K562 (cell line): ENCODE measurements around the gene ANO1. TPM values are rescaled to one million over a fixed set of nuclear protein-coding genes. Genes with fewer than 3 reads are reported as not detected.

Experiments used
- ATAC-seq: fragments of 200-7000 bp; cut with Tn5 transposase; 3 replicates; pipeline ENCODE4 v1.9.1; 2020; ENCODE audit warnings: moderate library complexity
- BruUV-seq: library from RNA; stranded (reverse); fragments of 400-500 nt; replicated peaks from 2 replicates; lab custom pipeline; 2021; lab: Mats Ljungman, UMichigan
- CTCF ChIA-PET: fragments of 300-600 bp; formaldehyde crosslinking; extraction: SDS; loops from one replicate; lab custom pipeline; 2021; ENCODE audit warnings: low intra/inter-chr PET ratio; lab: Yijun Ruan, JAX
- POLR2A ChIA-PET: fragments of 300-600, 350-650 bp; sonication (Branson Sonifier 250); formaldehyde crosslinking; extraction: SDS; loops from one replicate; lab custom pipeline; 2021; ENCODE audit warnings: antibody characterized with exemption, inconsistent platforms; lab: Yijun Ruan, JAX
- DNase-seq, 4 experiments: peaks; one replicate each; pipeline versions ENCODE4 v3.0.0 to v3.0.0-alpha.2; 2011 to 2018; ENCODE audit warnings: low spot score in 3 of 4, mixed read lengths in 3 of 4; ENCODE audit errors: extremely low read depth in 1 of 4
- FAIRE-seq: peaks from 2 replicates; lab custom pipeline; 2011; peaks lifted over from hg19 to GRCh38; lab: Jason Lieb, UNC
- H2AFZ ChIP-seq: 2 replicates; pipeline ENCODE4 v1.6.0; 2011; ENCODE audit warnings: low read depth, low read length, control low read depth, inconsistent platforms
- H3K27ac ChIP-seq: fragments of 200-600 bp; 3 replicates; pipeline ENCODE4 v1.8.0; 2011; ENCODE audit warnings: low read depth, mild to moderate bottlenecking, control low read depth, inconsistent platforms, low read length, moderate library complexity, mixed read lengths; ENCODE audit errors: extremely low read depth
- H3K27me3 ChIP-seq, 2 experiments: fragments of 300-600 bp in 1 of 2; 2 replicates in 1 of 2; 3 replicates in 1 of 2; pipeline versions ENCODE4 v1.6.0 to v1.8.0; 2011; ENCODE audit warnings: inconsistent platforms in 2 of 2, low read length in 2 of 2, mild to moderate bottlenecking in 1 of 2, mixed read lengths in 1 of 2, moderate library complexity in 1 of 2; ENCODE audit not compliant: control insufficient read depth in 2 of 2, insufficient read depth in 2 of 2
- H3K36me3 ChIP-seq: fragments of 300-600 bp; 3 replicates; pipeline ENCODE4 v1.8.0; 2011; ENCODE audit warnings: mild to moderate bottlenecking, low read length, inconsistent platforms; ENCODE audit not compliant: control insufficient read depth, insufficient read depth
- H3K4me1 ChIP-seq, 2 experiments: fragments of 200-600 bp in 1 of 2; replicated peaks in 1 of 2; 2 replicates in 1 of 2; 3 replicates in 1 of 2; pipeline versions ENCODE4 v1.5.1 to v1.8.0; 2011; ENCODE audit warnings: inconsistent platforms in 2 of 2, low read length in 2 of 2, mild to moderate bottlenecking in 1 of 2, mixed read lengths in 1 of 2, moderate library complexity in 1 of 2; ENCODE audit not compliant: control insufficient read depth in 2 of 2, insufficient read depth in 2 of 2
- H3K4me2 ChIP-seq: 2 replicates; pipeline ENCODE4 v1.6.1; 2011; ENCODE audit warnings: low read length, control low read depth, inconsistent platforms, mixed read lengths; ENCODE audit not compliant: insufficient read depth
- H3K4me3 ChIP-seq: fragments of 200-600 bp; sonication (generic), shearing (Covaris generic); 2 replicates; pipeline ENCODE4 v1.5.1; 2016; ENCODE audit warnings: control low read depth, inconsistent platforms
- H3K79me2 ChIP-seq: fragments of 200-600 bp; 3 replicates; pipeline ENCODE4 v1.8.0; 2011; ENCODE audit warnings: low read length, inconsistent platforms; ENCODE audit not compliant: control insufficient read depth, insufficient read depth
- H3K9ac ChIP-seq, 2 experiments: 2 replicates each; pipeline versions ENCODE4 v1.6.0 to v1.6.1; 2011; ENCODE audit warnings: low read depth in 2 of 2, low read length in 2 of 2, control low read depth in 1 of 2, inconsistent platforms in 1 of 2, mild to moderate bottlenecking in 1 of 2, mixed read lengths in 1 of 2; ENCODE audit not compliant: insufficient read depth in 1 of 2
- H3K9me1 ChIP-seq: one replicate; pipeline ENCODE4 v1.6.0; 2011; ENCODE audit warnings: inconsistent platforms, mild to moderate bottlenecking, low read length, moderate library complexity; ENCODE audit not compliant: control insufficient read depth, insufficient read depth
- H3K9me3 ChIP-seq: replicated peaks from 2 replicates; pipeline ENCODE4 v1.5.1; 2011; ENCODE audit warnings: low read depth, low read length, inconsistent platforms; ENCODE audit not compliant: control insufficient read depth, insufficient read depth
- H4K20me1 ChIP-seq: replicated peaks from 2 replicates; pipeline ENCODE4 v1.6.1; 2011; ENCODE audit warnings: low read length, inconsistent platforms, mixed read lengths; ENCODE audit not compliant: control insufficient read depth, insufficient read depth
- GABPA ChIP-seq: fragments of 200-800 bp; sonication (Bioruptor generic); conservative IDR thresholded peaks from 2 replicates; pipeline ENCODE4 v1.6.1; 2016; ENCODE audit warnings: low read depth, missing genetic modification characterization, missing compliant biosample characterization
- POLR2AphosphoS2 ChIP-seq: IDR thresholded peaks from 2 replicates; pipeline ENCODE4 v1.6.1; 2012; ENCODE audit warnings: low read length, improper control_type of control experiment
- ZFP36 ChIP-seq: fragments of 150-350 bp; IDR thresholded peaks from 2 replicates; pipeline ENCODE4 v1.6.1; 2018; ENCODE audit warnings: low read length, low read depth; ENCODE audit not compliant: partially characterized antibody
- ZNF551 ChIP-seq: fragments of 250-450 bp; sonication (Bioruptor Pico); IDR thresholded peaks from 2 replicates; pipeline ENCODE4 v1.5.0; 2021; ENCODE audit warnings: mild to moderate bottlenecking, moderate library complexity
- WGBS: fragments of 100-300 bp; shearing (Covaris generic); methylation state at CpG from one replicate; pipeline ENCODE4 v1.1.6; 2016; ENCODE audit warnings: low coverage, mixed read lengths; ENCODE audit not compliant: insufficient coverage; ENCODE audit errors: missing lambda C conversion rate; 5-methylcytosine and 5-hydroxymethylcytosine counted together
- in situ Hi-C: fragments of 300-500 bp; cut with MboI; formaldehyde crosslinking; loops from 4 replicates; pipeline ENCODE4 v1.15.0; 2018; ENCODE audit warnings: inconsistent platforms, mixed read lengths
- intact Hi-C: fragments of 100-400 bp; cut with micrococcal nuclease; formaldehyde crosslinking; loops from 2 replicates; pipeline ENCODE4 v1.14.2; 2022
- polyA plus RNA-seq, 8 experiments: library from polyadenylated mRNA; depleted of rRNA in 4 of 8; stranded (reverse) in 5 of 8; unstranded in 3 of 8; fragments of >200 nt; fragmentation: Nextera tagmentation in 2 of 8; fragmentation: Illumina TruSeq in 1 of 8; extraction: Ambion mirVana in 2 of 8; extraction: Trizol in 1 of 8; gene quantifications; 2 replicates each; pipeline versions ENCODE4 v1.2.1 to v1.2.3, GENCODE V29; 2011 to 2014; ENCODE audit warnings: inconsistent platforms in 1 of 8, missing spikeins in 1 of 8
- total RNA-seq, 7 experiments: library from RNA; depleted of rRNA in 6 of 7; stranded (reverse); fragments of >200 nt in 6 of 7; fragmentation: Illumina TruSeq in 2 of 7; extraction: Trizol in 2 of 7; gene quantifications; 2 replicates each; pipeline versions ENCODE4 v1.2.1 to v1.2.3, GENCODE V29; 2011 to 2021; ENCODE audit warnings: low replicate concordance in 1 of 7
- TF ChIP-seq, protein P1 (sequence below), 2 experiments: fragments of 450-650 bp in 1 of 2; sonication (generic) in 1 of 2; formaldehyde crosslinking in 1 of 2; IDR thresholded peaks in 1 of 2; conservative IDR thresholded peaks in 1 of 2; 2 replicates each; pipeline versions ENCODE4 v1.6.1 to v1.8.1; 2016 to 2023; ENCODE audit warnings: mild to moderate bottlenecking in 2 of 2, moderate library complexity in 2 of 2, inconsistent platforms in 1 of 2, missing genetic modification reagents in 1 of 2
- TF ChIP-seq, protein P2 (sequence below): fragments of 250-450 bp; sonication (Bioruptor Pico); IDR thresholded peaks from 2 replicates; pipeline ENCODE4 v1.6.1; 2021; ENCODE audit warnings: mild to moderate bottlenecking

ANO1 gene
- total and polyA plus RNA-seq, 9 of the 15 experiments (the other 6 are each of a cell fraction or from before 2014, with no cell fraction given), result not detected

DNA sequence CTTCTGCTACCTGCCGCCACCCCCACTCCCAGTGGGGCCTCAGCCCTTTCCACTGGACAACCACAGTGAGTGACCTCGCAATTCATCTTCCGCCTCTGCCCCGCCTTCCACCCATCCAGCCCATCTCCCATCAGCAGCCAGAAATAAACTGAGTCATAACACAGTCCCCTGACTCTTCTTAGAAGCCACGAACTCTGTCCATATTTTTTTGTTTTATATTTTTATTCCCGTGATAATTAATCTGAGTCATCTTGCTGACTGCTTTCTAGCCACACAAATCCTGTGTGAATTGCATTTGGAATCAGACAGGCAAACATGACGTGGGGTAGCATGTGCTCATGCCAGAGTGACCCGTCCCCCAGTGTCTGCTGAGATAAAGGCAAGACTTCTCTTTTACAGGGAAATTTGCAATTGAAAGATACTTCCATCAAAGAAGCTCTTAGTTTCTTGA lies 132.0 kb downstream of the ANO1 start:
- H3K4me2 ChIP-seq, result no peak overlapping the region
- intact Hi-C loops, result no loop called here
- H3K27me3 ChIP-seq, result no peaks in the 10 kb centered on the region
- no peak for ATAC-seq
- peaks cover 1% of the 10 kb centered on the region for H3K9me1 ChIP-seq
- H3K36me3 ChIP-seq, result peaks cover 32% of the 10 kb centered on the region
- peaks cover 20% of the 10 kb centered on the region for H4K20me1 ChIP-seq
- H3K9me3 ChIP-seq, result no peaks in the 10 kb centered on the region
- 32% methylated on average over 8 of the region's 8 CpGs for WGBS
- ChIA-PET POLR2A (interaction anchor here (0.8 kb wide), 1 partner anchor 102 kb away, joined by 3 read pairs; no protein-coding TSS in a partner anchor), CTCF (no interaction called here)
- H3K4me3 ChIP-seq, result no peak overlapping the region
- in situ Hi-C loops, result no loop called here
- peaks cover 5 to 14% of the 10 kb centered on the region in 2 experiments; a peak in 4 of 5 replicates for H3K4me1 ChIP-seq
- no peak overlapping the region for H3K27ac ChIP-seq
- no TSS peak for BruUV-seq
- FAIRE-seq, result no peak
- H2AFZ ChIP-seq, result no peak overlapping the region
- TF ChIP-seq GABPA (tag), result no peak
- no peak for TF ChIP-seq ZNF551 (CRISPR knock-in tag)
- TF ChIP-seq, protein P1, sequence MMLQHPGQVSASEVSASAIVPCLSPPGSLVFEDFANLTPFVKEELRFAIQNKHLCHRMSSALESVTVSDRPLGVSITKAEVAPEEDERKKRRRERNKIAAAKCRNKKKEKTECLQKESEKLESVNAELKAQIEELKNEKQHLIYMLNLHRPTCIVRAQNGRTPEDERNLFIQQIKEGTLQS (IDR thresholded peaks at IDR 0.05), result 0 out of 2 replicates have a peak, but pooled peaks have one; percentile 8
- TF ChIP-seq, protein P1 (CRISPR knock-in tag; conservative IDR thresholded peaks at IDR 0.05), result no peak
- no peak for TF ChIP-seq ZFP36
- peak; percentile 40; the same call in 1 of the 2 replicates for TF ChIP-seq POLR2AphosphoS2
- TF ChIP-seq, protein P2, sequence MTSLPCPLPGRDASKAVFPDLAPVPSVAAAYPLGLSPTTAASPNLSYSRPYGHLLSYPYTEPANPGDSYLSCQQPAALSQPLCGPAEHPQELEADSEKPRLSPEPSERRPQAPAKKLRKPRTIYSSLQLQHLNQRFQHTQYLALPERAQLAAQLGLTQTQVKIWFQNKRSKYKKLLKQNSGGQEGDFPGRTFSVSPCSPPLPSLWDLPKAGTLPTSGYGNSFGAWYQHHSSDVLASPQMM (CRISPR knock-in tag), result no peak
- H3K9ac ChIP-seq, result no peak overlapping the region
- no peak for DNase-seq
- peaks cover 28% of the 10 kb centered on the region for H3K79me2 ChIP-seq
